Breast epithelium (tissue), 4 donors: ENCODE data around the gene MUC6. TPM values are rescaled to one million over a fixed set of nuclear protein-coding genes. Genes with fewer than 3 reads are reported as not detected.

Experiments
- DNase-seq, 2 donors: peaks; one replicate each; pipeline ENCODE4 v3.0.0-alpha.2; 2019; ENCODE audit warnings: low spot score in 2 of 2
- H3K27ac ChIP-seq, 2 donors: fragments of 200-600 bp; sonication (generic) in 1 of 2; one replicate each; pipeline ENCODE4 v1.5.1; 2016 to 2019; ENCODE audit warnings: mild to moderate bottlenecking in 1 of 2
- H3K27me3 ChIP-seq, 2 donors: fragments of 200-600 bp; sonication (generic) in 1 of 2; one replicate each; pipeline versions ENCODE4 v1.5.1 to v1.6.0; 2017 to 2019; ENCODE audit warnings: control low read depth in 1 of 2, mild to moderate bottlenecking in 1 of 2
- H3K36me3 ChIP-seq: fragments of 200-600 bp; one replicate; pipeline ENCODE4 v1.5.1; 2019
- H3K4me1 ChIP-seq, 2 donors: fragments of 200-600 bp; sonication (generic); one replicate each; pipeline ENCODE4 v1.5.1; 2016 to 2019; ENCODE audit warnings: control low read depth in 1 of 2
- H3K4me3 ChIP-seq, 3 donors: fragments of 200-600 bp; sonication (generic); 1 replicate in 2 of 3; 2 replicates in 1 of 3; pipeline ENCODE4 v1.5.1; 2016 to 2019; ENCODE audit warnings: mild to moderate bottlenecking in 3 of 3, moderate library complexity in 2 of 3
- H3K9me3 ChIP-seq, 2 donors: fragments of 200-600 bp; sonication (generic) in 1 of 2; one replicate each; pipeline ENCODE4 v1.5.1; 2016 to 2019; ENCODE audit warnings: control low read depth in 1 of 2
- CTCF ChIP-seq, 3 donors: fragments of 450-650 bp; IDR thresholded peaks; one replicate each; pipeline ENCODE4 v1.5.1; 2016 to 2017; ENCODE audit warnings: antibody characterized with exemption in 3 of 3, mild to moderate bottlenecking in 3 of 3, moderate library complexity in 3 of 3
- POLR2A ChIP-seq: fragments of 450-650 bp; IDR thresholded peaks from one replicate; pipeline ENCODE4 v1.6.1; 2016; ENCODE audit warnings: antibody characterized with exemption, mild to moderate bottlenecking, moderate library complexity
- POLR2AphosphoS5 ChIP-seq, 3 donors: sonication (generic); formaldehyde crosslinking; IDR thresholded peaks; one replicate each; pipeline ENCODE4 v1.6.1; 2017; ENCODE audit warnings: antibody characterized with exemption in 3 of 3
- intact Hi-C: fragments of 100-400 bp; cut with DNase I; formaldehyde crosslinking; loops from one replicate; pipeline ENCODE4 v1.15.1; 2023; ENCODE audit warnings: low total_unique reads
- total RNA-seq, 3 donors: library from RNA; depleted of rRNA; stranded (reverse); fragments of >200 nt; gene quantifications; one replicate each; pipeline ENCODE4 v1.1.0, GENCODE V29; 2016

The MUC6 gene
- total RNA-seq, 3 donors from 2014 or later, result 1.3 to 1.9 TPM; not detected in 1

GRCh38 chr11:1053121-1053901 lies 16.8 kb upstream of the MUC6 start:
- Histone ChIP-seq H3K4me3 (no peak overlapping the region), H3K27ac (no peak overlapping the region), H3K4me1 (peaks cover 0 to 4% of the 10 kb centered on the region in 2 donors), H3K9me3 (no peaks in the 10 kb centered on the region), H3K27me3 (peaks cover 0 to 17% of the 10 kb centered on the region in 2 donors), H3K36me3 (no peaks in the 10 kb centered on the region)
- intact Hi-C loops, result loop anchor here (10.0 kb wide), 1 partner anchor 199 kb away; no protein-coding TSS in a partner anchor
- TF ChIP-seq POLR2AphosphoS5 (IDR thresholded peaks at IDR 0.05), result no peak
- no peak for TF ChIP-seq POLR2A
- no peak for TF ChIP-seq CTCF (IDR thresholded peaks at IDR 0.05)
- no peak for DNase-seq

- Histone ChIP-seq H3K9me3 (no peaks in the 10 kb centered on the region), H3K27ac (no peak overlapping the region), H3K4me1 (peaks cover 0 to 4% of the 10 kb centered on the region in 2 donors), H3K36me3 (no peaks in the 10 kb centered on the region), H3K4me3 (no peak overlapping the region), H3K27me3 (peaks cover 0 to 23% of the 10 kb centered on the region in 2 donors)
- intact Hi-C loops, result loop anchor here (10.0 kb wide), 1 partner anchor 198 kb away; no protein-coding TSS in a partner anchor
- DNase-seq, result no peak
- TF ChIP-seq CTCF (IDR thresholded peaks at IDR 0.05), result no peak
- TF ChIP-seq POLR2AphosphoS5 (IDR thresholded peaks at IDR 0.05), result no peak
- TF ChIP-seq POLR2A, result no peak
Measured at GRCh38 chr11:1052133-1053011, 15.9 kb upstream of the MUC6 start.

- no peak for DNase-seq
- Histone ChIP-seq H3K4me1 (peaks cover 0 to 4% of the 10 kb centered on the region in 2 donors), H3K27me3 (peaks cover 0 to 24% of the 10 kb centered on the region in 2 donors), H3K36me3 (no peaks in the 10 kb centered on the region), H3K9me3 (no peaks in the 10 kb centered on the region), H3K27ac (no peak overlapping the region), H3K4me3 (no peak overlapping the region)
- intact Hi-C loops, result loop anchor here (10.0 kb wide), 1 partner anchor 197 kb away; no protein-coding TSS in a partner anchor
- no peak for TF ChIP-seq POLR2AphosphoS5 (IDR thresholded peaks at IDR 0.05)
- TF ChIP-seq POLR2A, result no peak
- TF ChIP-seq CTCF (IDR thresholded peaks at IDR 0.05), result no peak
Measured at GRCh38 chr11:1051356-1052132, 15.0 kb upstream of the MUC6 start.

- Histone ChIP-seq H3K27me3 (peaks cover 0 to 20% of the 10 kb centered on the region in 2 donors), H3K36me3 (no peaks in the 10 kb centered on the region), H3K4me3 (no peak overlapping the region), H3K27ac (no peak overlapping the region), H3K9me3 (no peaks in the 10 kb centered on the region), H3K4me1 (peaks cover 0 to 4% of the 10 kb centered on the region in 2 donors)
- intact Hi-C loops, result loop anchor here (10.0 kb wide), 1 partner anchor 196 kb away; no protein-coding TSS in a partner anchor
- peak; percentile 83 to 97 (median 92) for TF ChIP-seq CTCF (IDR thresholded peaks at IDR 0.05)
- TF ChIP-seq POLR2A, result no peak
- peak in 2 of 3 donors; percentile 32 to 52 for TF ChIP-seq POLR2AphosphoS5 (IDR thresholded peaks at IDR 0.05)
- peak; percentile 63 to 82 for DNase-seq
Measured at GRCh38 chr11:1050581-1051355, 14.2 kb upstream of the MUC6 start.
